Measurements from ENCODE around the gene MFAP3.

- TF ChIP-seq CTCF (optimal IDR thresholded peaks at IDR 0.05 in 1 of 3, IDR thresholded peaks at IDR 0.05 in 1 of 3, conservative IDR thresholded peaks at IDR 0.05 in 1 of 3; ENCODE audit: extremely low read depth in 1 of 3, insufficient read depth in 2 of 3, low read length in 3 of 3) (no peak), EZH2 (IDR thresholded peaks at IDR 0.05; ENCODE audit: low read length) (no peak)
Measured at GRCh38 chr5:154081246-154081645, 42.5 kb downstream of the MFAP3 start.
